GM23248 (cell line): Measurements from ENCODE around the gene HM13.

ENCODE experiments used
- EZH2 ChIP-seq: fragments of 200-600 bp; sonication (generic); IDR thresholded peaks from 2 replicates; pipeline ENCODE4 v1.6.1; 2018; ENCODE audit warnings: antibody characterized with exemption, mild to moderate bottlenecking; ENCODE audit not compliant: insufficient read depth, poor library complexity, severe bottlenecking
- EZH2phosphoT487 ChIP-seq: fragments of 200-600 bp; sonication (generic); IDR thresholded peaks from 2 replicates; pipeline ENCODE4 v1.6.1; 2018; ENCODE audit warnings: antibody characterized with exemption, moderate library complexity, mild to moderate bottlenecking, low read depth; ENCODE audit not compliant: insufficient read depth

- no peak for TF ChIP-seq EZH2
- TF ChIP-seq EZH2phosphoT487: no peak
Measured at GRCh38 chr20:31567380-31567720, 53.1 kb downstream of the HM13 start.
